ENCODE measurements around the gene INF2.

INF2 gene

DNA sequence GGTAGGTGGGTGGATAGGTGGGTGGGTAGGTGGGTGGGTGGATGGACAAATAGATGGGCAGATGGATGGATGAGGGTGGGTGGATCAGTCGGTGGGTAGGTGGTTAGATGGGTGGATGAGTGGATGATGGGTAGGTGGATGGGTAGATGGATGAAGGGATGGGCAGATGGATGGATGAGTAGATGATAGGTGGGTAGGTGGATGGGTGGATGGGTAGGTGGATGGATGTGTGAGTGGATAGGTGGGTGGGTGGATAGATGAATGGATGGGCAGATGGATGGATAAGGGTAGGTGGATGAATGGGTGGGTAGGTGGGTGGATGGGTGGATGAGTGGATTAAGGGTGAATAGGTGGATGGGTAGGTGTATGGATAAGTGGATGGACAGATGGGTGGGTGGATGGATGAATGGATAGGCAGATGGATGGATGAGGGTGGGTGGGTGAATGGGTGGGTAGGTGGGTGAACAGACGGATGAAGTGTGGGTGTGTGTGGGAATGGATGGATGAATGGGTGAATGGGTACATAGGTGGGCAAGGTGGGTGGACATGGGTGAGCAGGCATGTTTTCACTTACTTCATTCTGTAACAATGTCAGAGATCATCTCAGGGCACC, 3.3 kb upstream of the INF2 start:
- ChIA-PET CTCF (no interaction called here), POLR2A (no interaction called here)
- TF ChIP-seq, protein P1, sequence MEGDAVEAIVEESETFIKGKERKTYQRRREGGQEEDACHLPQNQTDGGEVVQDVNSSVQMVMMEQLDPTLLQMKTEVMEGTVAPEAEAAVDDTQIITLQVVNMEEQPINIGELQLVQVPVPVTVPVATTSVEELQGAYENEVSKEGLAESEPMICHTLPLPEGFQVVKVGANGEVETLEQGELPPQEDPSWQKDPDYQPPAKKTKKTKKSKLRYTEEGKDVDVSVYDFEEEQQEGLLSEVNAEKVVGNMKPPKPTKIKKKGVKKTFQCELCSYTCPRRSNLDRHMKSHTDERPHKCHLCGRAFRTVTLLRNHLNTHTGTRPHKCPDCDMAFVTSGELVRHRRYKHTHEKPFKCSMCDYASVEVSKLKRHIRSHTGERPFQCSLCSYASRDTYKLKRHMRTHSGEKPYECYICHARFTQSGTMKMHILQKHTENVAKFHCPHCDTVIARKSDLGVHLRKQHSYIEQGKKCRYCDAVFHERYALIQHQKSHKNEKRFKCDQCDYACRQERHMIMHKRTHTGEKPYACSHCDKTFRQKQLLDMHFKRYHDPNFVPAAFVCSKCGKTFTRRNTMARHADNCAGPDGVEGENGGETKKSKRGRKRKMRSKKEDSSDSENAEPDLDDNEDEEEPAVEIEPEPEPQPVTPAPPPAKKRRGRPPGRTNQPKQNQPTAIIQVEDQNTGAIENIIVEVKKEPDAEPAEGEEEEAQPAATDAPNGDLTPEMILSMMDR (IDR thresholded peaks at IDR 0.05; ENCODE audit: control extremely low read depth, extremely low read depth, low read depth, missing control alignments), result no peak

DNA sequence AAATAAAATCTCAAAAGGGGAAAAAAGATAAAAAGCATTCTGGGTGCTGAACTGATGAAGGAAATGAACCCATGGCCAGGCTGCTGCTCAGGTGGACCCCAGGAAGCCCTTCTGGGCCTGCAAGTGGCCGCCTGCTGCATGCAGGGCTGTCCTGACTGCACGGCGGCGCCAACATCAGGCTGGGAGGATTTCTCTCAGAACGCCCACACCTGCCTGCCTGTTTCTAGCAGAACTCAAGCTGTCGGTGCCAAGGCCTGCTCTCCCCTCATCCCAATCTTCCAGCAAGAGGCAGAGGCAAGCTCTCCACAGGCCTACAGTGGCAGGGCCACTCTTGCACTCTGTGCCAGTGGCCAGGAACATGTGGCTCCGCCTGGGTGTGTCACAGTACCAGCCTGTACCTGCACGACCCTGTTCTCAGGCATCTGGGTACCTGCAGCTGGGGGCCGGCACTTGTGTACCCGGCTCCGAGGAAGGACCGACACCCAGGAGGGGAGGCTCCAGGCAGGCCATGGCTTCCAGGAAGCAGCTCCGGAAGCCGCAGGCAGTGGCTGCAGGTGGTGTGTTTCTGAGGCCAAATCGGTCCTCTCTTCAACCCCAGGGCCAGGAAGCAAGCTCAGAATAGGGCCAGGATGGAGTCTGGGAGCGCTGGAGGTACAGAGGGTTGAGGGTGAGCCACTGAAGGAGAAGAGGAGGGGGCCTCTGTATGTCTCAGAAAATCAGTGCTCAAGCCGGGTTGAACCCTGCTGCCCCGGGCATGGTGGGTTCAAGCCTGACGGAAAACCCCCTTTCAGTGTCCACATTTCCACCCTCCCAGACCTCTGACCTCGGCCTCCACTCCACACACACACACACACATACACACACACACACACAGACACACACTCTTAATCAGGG, 2.5 kb upstream of the INF2 start:
- DNase-seq (ENCODE audit: extremely low spot score), result no peak
- TF ChIP-seq, protein P1 (IDR thresholded peaks at IDR 0.05; ENCODE audit: control extremely low read depth, extremely low read depth, low read depth, missing control alignments), result no peak
- ChIA-PET POLR2A (no interaction called here), CTCF (interaction anchor here (1.0 to 1.4 kb wide), 2 partner anchors 11 to 22 kb away, joined by 3 read pairs; no protein-coding TSS in a partner anchor)

More for the DNA sequence above, 3.3 kb upstream of the INF2 start:
- no peak for DNase-seq (ENCODE audit: extremely low spot score)

DNA sequence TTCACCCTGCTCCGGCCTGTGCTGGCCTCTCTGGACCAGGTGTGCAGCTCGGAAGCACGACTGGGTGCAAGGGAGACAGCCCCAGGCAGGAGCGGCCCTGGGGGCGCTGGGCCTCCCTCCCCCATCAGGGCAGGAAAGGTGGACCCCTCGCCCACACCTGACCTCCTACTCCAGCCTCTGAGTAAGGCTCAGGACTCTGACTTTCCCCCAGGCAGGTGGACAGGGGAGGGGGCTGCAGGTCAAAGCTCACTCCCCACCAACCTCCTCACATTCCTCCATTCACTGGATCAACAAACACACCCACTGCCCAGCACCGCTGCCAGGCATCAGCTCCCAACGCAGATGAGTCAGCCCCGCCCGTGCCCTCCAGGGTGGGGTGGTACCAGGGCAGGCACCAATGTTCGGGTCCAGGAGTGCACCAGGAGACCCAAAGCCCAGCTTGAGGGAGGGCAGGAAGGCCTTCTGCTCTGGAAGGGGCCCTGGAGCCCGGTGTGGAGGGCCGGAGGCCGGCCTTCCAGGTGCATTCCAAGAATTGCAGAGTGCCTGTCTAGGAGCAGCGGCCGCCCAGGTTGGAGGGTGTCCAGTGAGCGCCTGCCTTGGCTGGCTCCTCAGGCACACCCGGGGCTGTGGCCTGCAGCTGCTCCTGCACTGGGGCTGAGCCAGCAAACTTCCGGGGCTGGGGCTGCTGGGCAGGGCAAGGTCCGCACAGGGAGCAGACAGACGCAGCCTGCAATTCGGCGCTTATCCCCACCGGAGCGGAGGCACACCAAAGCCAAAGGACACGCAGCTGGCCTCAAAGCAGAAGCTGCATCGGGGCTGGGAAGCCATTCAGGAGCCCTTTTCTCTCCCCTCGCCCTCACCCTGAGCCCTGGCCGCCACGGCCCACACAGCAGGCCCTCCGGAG, 1.6 kb upstream of the INF2 start:
- DNase-seq (ENCODE audit: extremely low spot score), result no peak
- CTCF ChIA-PET, result interaction anchor here (1.0 to 1.4 kb wide), 2 partner anchors 10 to 21 kb away, joined by 3 read pairs; no protein-coding TSS in a partner anchor

DNA sequence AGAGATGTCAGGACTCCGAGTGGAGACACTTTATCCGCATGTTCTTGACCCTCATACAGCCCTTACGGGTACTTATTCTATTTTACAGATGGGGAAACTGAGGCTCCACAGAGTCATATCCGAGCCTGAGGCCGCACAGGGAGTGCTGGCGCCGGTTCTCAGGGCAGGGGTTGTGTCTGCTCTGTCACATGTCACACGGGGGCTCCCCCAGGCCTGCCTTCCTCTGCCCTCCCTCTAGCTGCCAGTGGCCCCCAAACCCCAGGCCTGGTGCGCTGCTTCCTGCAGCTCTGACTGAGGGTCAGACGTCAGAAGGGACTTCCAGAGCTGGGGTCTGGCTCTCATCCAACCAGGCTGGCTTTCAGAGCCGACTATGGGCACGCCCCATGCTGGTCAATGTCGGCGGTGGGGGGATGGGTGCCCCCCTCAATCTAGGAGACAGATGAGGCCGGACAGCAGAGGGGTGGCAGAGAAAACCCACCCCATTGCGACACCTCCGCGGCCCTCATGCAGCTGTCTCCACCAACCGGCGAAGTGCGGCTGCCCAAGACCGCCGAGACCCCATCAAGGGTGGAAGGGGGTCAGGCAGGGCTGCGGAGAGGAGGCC, 811 bp upstream of the INF2 start:
- TF ChIP-seq, protein P1 (IDR thresholded peaks at IDR 0.05; ENCODE audit: control extremely low read depth, extremely low read depth, low read depth, missing control alignments), result no peak
- no peak for DNase-seq (ENCODE audit: extremely low spot score)
- ChIA-PET CTCF (no interaction called here), POLR2A (interaction anchor here (0.5 kb wide), 1 partner anchor 12 kb away, joined by 7 read pairs; no protein-coding TSS in a partner anchor)

More for the DNA sequence above, 1.6 kb upstream of the INF2 start:
- POLR2A ChIA-PET, result no interaction called here
- TF ChIP-seq, protein P1 (IDR thresholded peaks at IDR 0.05; ENCODE audit: control extremely low read depth, extremely low read depth, low read depth, missing control alignments), result no peak

DNA sequence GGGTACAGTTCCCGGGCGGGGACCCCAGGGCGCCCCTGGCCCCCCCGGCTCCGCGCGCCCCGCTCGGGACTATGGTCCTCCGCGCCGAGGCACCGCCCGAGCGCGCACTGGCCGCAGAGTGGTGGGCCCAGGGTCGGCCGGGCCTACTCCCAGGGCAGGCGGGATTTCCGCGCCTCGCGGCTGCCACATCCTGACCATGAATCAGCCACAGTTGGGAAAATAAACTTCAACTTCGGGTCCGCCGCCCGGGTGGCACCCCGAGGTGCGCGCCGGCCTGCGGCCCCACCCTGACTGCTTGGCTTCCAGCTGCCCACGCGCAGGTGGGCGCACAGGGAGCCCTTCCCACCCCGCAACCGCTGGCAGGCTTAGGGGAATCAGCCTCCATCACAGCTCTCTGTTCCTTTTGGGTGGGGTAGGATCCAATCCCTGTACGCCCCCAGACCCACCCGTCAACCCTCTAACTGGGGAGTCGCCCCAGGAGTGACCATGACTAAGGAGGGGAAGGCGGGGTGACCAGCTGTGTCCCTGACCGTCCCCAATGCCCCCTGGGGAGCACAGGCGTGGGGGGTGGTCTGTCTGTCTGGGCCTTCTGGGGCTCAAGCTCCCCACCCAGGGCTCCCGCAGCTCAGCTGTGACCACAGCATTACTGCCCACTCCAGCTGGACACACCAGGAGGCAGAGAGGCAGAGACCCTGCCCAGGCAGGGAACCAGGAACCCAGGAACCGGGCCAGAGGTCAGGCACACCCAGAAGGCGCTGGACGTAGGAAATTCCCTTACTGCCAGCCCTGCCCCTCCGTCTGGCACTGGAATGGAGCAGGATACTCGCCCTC, 678 bp downstream of the INF2 start:
- TF ChIP-seq, protein P1 (IDR thresholded peaks at IDR 0.05; ENCODE audit: control extremely low read depth, extremely low read depth, low read depth, missing control alignments), result no peak
- ChIA-PET POLR2A (no interaction called here), CTCF (interaction anchor here (1.3 to 2.4 kb wide), 2 partner anchors 9 to 19 kb away, joined by 5 to 9 read pairs; no protein-coding TSS in a partner anchor)
- DNase-seq (ENCODE audit: extremely low spot score), result no peak
